Esophagus muscularis mucosa (tissue), 4 donors: ENCODE measurements around the gene DDX19B.

Experiments
- CTCF ChIP-seq, 3 experiments: fragments of 200-600 bp in 2 of 3; fragments of 450-650 bp in 1 of 3; sonication (generic) in 2 of 3; IDR thresholded peaks; one replicate each; pipeline ENCODE4 v1.5.1; 2017 to 2019; ENCODE audit warnings: antibody characterized with exemption in 3 of 3, mild to moderate bottlenecking in 2 of 3, moderate library complexity in 1 of 3
- EP300 ChIP-seq: sonication (generic); formaldehyde crosslinking; IDR thresholded peaks from one replicate; pipeline ENCODE4 v1.6.1; 2017; ENCODE audit warnings: antibody characterized with exemption
- POLR2A ChIP-seq: fragments of 450-650 bp; IDR thresholded peaks from one replicate; pipeline ENCODE4 v1.6.1; 2017; ENCODE audit warnings: antibody characterized with exemption, moderate library complexity, mild to moderate bottlenecking, low read depth
- POLR2AphosphoS5 ChIP-seq, 2 donors: sonication (generic); formaldehyde crosslinking; IDR thresholded peaks; one replicate each; pipeline ENCODE4 v1.6.1; 2017; ENCODE audit warnings: antibody characterized with exemption in 2 of 2

DNA sequence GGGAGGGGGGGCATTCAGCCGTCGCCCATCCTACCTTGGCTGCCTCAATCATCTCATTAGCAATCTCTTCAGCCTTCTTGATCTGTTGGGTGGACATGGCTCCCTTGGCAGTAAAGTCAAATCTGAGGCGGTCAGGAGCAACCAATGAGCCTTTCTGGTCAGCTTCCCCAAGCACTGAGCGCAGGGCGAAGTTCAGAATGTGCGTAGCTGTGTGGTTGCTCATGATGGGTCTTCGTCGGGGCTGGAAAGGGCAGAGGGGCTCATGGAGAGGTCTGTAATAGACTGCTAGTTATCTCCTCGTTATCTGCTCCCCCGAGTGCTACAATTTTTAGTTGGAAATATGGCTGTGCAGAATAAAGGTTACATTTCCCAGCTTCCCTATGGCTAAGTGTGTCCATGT, 40.0 kb upstream of the DDX19B start:
- TF ChIP-seq POLR2AphosphoS5 (IDR thresholded peaks at IDR 0.05) (no peak), CTCF (IDR thresholded peaks at IDR 0.05) (no peak), EP300 (no peak), POLR2A (no peak)
